HEK293 (cell line): Measurements from ENCODE around the gene LRPPRC.

Source experiments
- CTCF ChIA-PET: fragments of 350-600 bp; formaldehyde crosslinking; extraction: SDS; loops from one replicate; lab custom pipeline; 2021; ENCODE audit warnings: antibody characterized with exemption; lab: Yijun Ruan, JAX
- POLR2A ChIA-PET: fragments of 300-600 bp; formaldehyde crosslinking; extraction: SDS; loops from one replicate; lab custom pipeline; 2020; ENCODE audit warnings: antibody characterized with exemption, inconsistent platforms; lab: Yijun Ruan, JAX
- H3K27ac ChIP-seq: fragments of 200-500 bp; sonication (Bioruptor generic); 2 replicates; pipeline ENCODE4 v1.5.1; 2014; ENCODE audit warnings: low read depth, low read length, control low read depth, inconsistent platforms; ENCODE audit errors: extremely low read depth
- H3K36me3 ChIP-seq, 2 experiments: fragments of 200-500 bp in 1 of 2; sonication (Bioruptor generic) in 1 of 2; 1 replicate in 1 of 2; 2 replicates in 1 of 2; pipeline ENCODE4 v1.5.1; 2014 to 2017; ENCODE audit warnings: inconsistent platforms in 2 of 2, low read length in 2 of 2; ENCODE audit not compliant: control insufficient read depth in 2 of 2, insufficient read depth in 1 of 2
- H3K4me1 ChIP-seq: fragments of 200-500 bp; sonication (Bioruptor generic); 2 replicates; pipeline ENCODE4 v1.5.1; 2014; ENCODE audit warnings: mild to moderate bottlenecking, low read length, inconsistent platforms; ENCODE audit not compliant: control insufficient read depth, insufficient read depth
- H3K4me3 ChIP-seq: 2 replicates; pipeline ENCODE4 v1.5.1; 2011; ENCODE audit warnings: low read depth, mild to moderate bottlenecking, control low read depth, low read length, moderate library complexity
- H3K9me3 ChIP-seq: fragments of 200-500 bp; sonication (Bioruptor generic); 2 replicates; pipeline ENCODE4 v1.5.1; 2014; ENCODE audit warnings: low read depth, low read length, inconsistent platforms; ENCODE audit not compliant: control insufficient read depth, insufficient read depth
- EGR2 ChIP-seq: fragments of 450-650 bp; formaldehyde crosslinking; IDR thresholded peaks from 2 replicates; pipeline ENCODE4 v1.5.1; 2016; ENCODE audit warnings: low read depth, missing biosample characterization, missing genetic modification characterization
- PBX3 ChIP-seq: sonication (generic); formaldehyde crosslinking; IDR thresholded peaks from 2 replicates; pipeline ENCODE4 v1.8.1; 2022; ENCODE audit warnings: mild to moderate bottlenecking, moderate library complexity, missing genetic modification reagents
- SP7 ChIP-seq: fragments of 450-650 bp; formaldehyde crosslinking; IDR thresholded peaks from 2 replicates; pipeline ENCODE4 v1.5.1; 2016; ENCODE audit warnings: missing biosample characterization, missing genetic modification characterization
- TCF7L2 ChIP-seq: IDR thresholded peaks from 2 replicates; pipeline ENCODE4 v1.6.1; 2011; ENCODE audit warnings: low read depth, mild to moderate bottlenecking, inconsistent platforms, low read length, moderate library complexity, borderline replicate concordance
- TSHZ1 ChIP-seq: fragments of 450-650 bp; formaldehyde crosslinking; IDR thresholded peaks from 2 replicates; pipeline ENCODE4 v1.5.1; 2016; ENCODE audit warnings: missing biosample characterization, missing genetic modification characterization, borderline replicate concordance
- ZBTB10 ChIP-seq: fragments of 450-650 bp; formaldehyde crosslinking; IDR thresholded peaks from 2 replicates; pipeline ENCODE4 v1.5.1; 2016; ENCODE audit warnings: missing biosample characterization, missing genetic modification characterization
- ZNF121 ChIP-seq: fragments of 450-650 bp; formaldehyde crosslinking; IDR thresholded peaks from 2 replicates; pipeline ENCODE4 v1.5.1; 2016; ENCODE audit warnings: missing biosample characterization, missing genetic modification characterization
- ZNF132 ChIP-seq: fragments of 450-650 bp; formaldehyde crosslinking; IDR thresholded peaks from 2 replicates; pipeline ENCODE4 v1.5.1; 2017; ENCODE audit warnings: missing biosample characterization, missing genetic modification characterization, borderline replicate concordance
- ZNF169 ChIP-seq: fragments of 450-650 bp; formaldehyde crosslinking; IDR thresholded peaks from 2 replicates; pipeline ENCODE4 v1.5.1; 2016; ENCODE audit warnings: missing biosample characterization, missing genetic modification characterization
- ZNF175 ChIP-seq: fragments of 450-650 bp; formaldehyde crosslinking; IDR thresholded peaks from 2 replicates; pipeline ENCODE4 v1.5.1; 2016; ENCODE audit warnings: missing biosample characterization, missing genetic modification characterization
- ZNF184 ChIP-seq: fragments of 450-650 bp; IDR thresholded peaks from 2 replicates; pipeline ENCODE4 v1.5.1; 2018; ENCODE audit warnings: missing biosample characterization, mild to moderate bottlenecking, missing genetic modification characterization
- ZNF239 ChIP-seq: fragments of 450-650 bp; formaldehyde crosslinking; IDR thresholded peaks from 2 replicates; pipeline ENCODE4 v1.5.1; 2016; ENCODE audit warnings: missing biosample characterization, missing genetic modification characterization
- ZNF292 ChIP-seq: fragments of 450-650 bp; formaldehyde crosslinking; IDR thresholded peaks from 2 replicates; pipeline ENCODE4 v1.5.1; 2016; ENCODE audit warnings: low read depth, missing biosample characterization, missing genetic modification characterization, borderline replicate concordance
- ZNF398 ChIP-seq: fragments of 450-650 bp; formaldehyde crosslinking; IDR thresholded peaks from 2 replicates; pipeline ENCODE4 v1.5.1; 2017; ENCODE audit warnings: missing biosample characterization, missing genetic modification characterization
- ZNF423 ChIP-seq: fragments of 450-650 bp; formaldehyde crosslinking; IDR thresholded peaks from 2 replicates; pipeline ENCODE4 v1.5.1; 2016; ENCODE audit warnings: missing biosample characterization, missing genetic modification characterization
- ZNF580 ChIP-seq: fragments of 450-650 bp; formaldehyde crosslinking; IDR thresholded peaks from 2 replicates; pipeline ENCODE4 v1.5.1; 2016; ENCODE audit warnings: missing biosample characterization, missing genetic modification characterization
- ZNF596 ChIP-seq: fragments of 450-650 bp; IDR thresholded peaks from 2 replicates; pipeline ENCODE4 v1.5.0; 2018; ENCODE audit warnings: missing biosample characterization, mild to moderate bottlenecking, missing genetic modification characterization, moderate library complexity
- ZNF621 ChIP-seq: fragments of 450-650 bp; formaldehyde crosslinking; IDR thresholded peaks from 2 replicates; pipeline ENCODE4 v1.5.1; 2017; ENCODE audit warnings: missing biosample characterization, missing genetic modification characterization
- ZNF792 ChIP-seq: fragments of 450-650 bp; formaldehyde crosslinking; IDR thresholded peaks from 2 replicates; pipeline ENCODE4 v1.5.1; 2016; ENCODE audit warnings: missing biosample characterization, missing genetic modification characterization
- ZNF843 ChIP-seq: fragments of 450-650 bp; formaldehyde crosslinking; IDR thresholded peaks from 2 replicates; pipeline ENCODE4 v1.5.1; 2016; ENCODE audit warnings: missing biosample characterization, missing genetic modification characterization
- ZSCAN18 ChIP-seq: fragments of 450-650 bp; formaldehyde crosslinking; IDR thresholded peaks from 2 replicates; pipeline ENCODE4 v1.5.1; 2016; ENCODE audit warnings: missing biosample characterization, missing genetic modification characterization

LRPPRC gene

GRCh38 chr2:43845181-43845580 lies 150.6 kb downstream of the LRPPRC start:
- CTCF ChIA-PET, result no interaction called here
- POLR2A ChIA-PET, result no interaction called here
- TF ChIP-seq ZNF792 (no peak), ZNF843 (no peak), TCF7L2 (no peak), ZNF132 (no peak), ZNF175 (tag by site-specific recombination) (no peak), ZNF423 (tag by site-specific recombination) (no peak), ZNF239 (tag by site-specific recombination) (no peak), EGR2 (no peak), ZSCAN18 (tag by site-specific recombination) (no peak), ZNF169 (no peak), PBX3 (CRISPR knock-in tag) (no peak)

GRCh38 chr2:43842866-43843226 lies 152.9 kb downstream of the LRPPRC start:
- ChIA-PET POLR2A (no interaction called here), CTCF (no interaction called here)
- Histone ChIP-seq H3K9me3 (no peaks in the 10 kb centered on the region), H3K4me1 (no peaks in the 10 kb centered on the region), H3K36me3 (no peaks in the 10 kb centered on the region), H3K4me3 (no peak overlapping the region), H3K27ac (no peak overlapping the region)
- TF ChIP-seq ZNF580 (tag by site-specific recombination) (no peak), ZNF596 (tag by site-specific recombination) (no peak), ZNF398 (tag by site-specific recombination) (no peak), ZBTB10 (tag by site-specific recombination) (no peak), ZNF621 (tag by site-specific recombination) (no peak), ZNF121 (tag by site-specific recombination) (no peak), SP7 (tag by site-specific recombination) (no peak), ZNF184 (no peak), TSHZ1 (no peak), ZNF292 (tag by site-specific recombination) (no peak)

More at GRCh38 chr2:43845181-43845580, 150.6 kb downstream of the LRPPRC start:
- Histone ChIP-seq H3K4me1 (no peaks in the 10 kb centered on the region), H3K27ac (no peak overlapping the region), H3K36me3 (no peaks in the 10 kb centered on the region), H3K9me3 (no peaks in the 10 kb centered on the region), H3K4me3 (no peak overlapping the region)
